ENCODE data around the gene GPR146.

GRCh38 chr7:1074593-1075431 lies 30.5 kb downstream of the GPR146 start:
- TF ChIP-seq CTCF (IDR thresholded peaks at IDR 0.05) (no peak), POLR2A (IDR thresholded peaks at IDR 0.05) (no peak), EP300 (IDR thresholded peaks at IDR 0.05) (no peak), POLR2AphosphoS5 (IDR thresholded peaks at IDR 0.05) (no peak)

Measured in stomach (tissue), 4 donors.